OCI-LY3 (cell line): ENCODE results near the gene WHAMM.

ENCODE experiments used
- EZH2phosphoT487 ChIP-seq: fragments of 200-600 bp; shearing (Covaris generic); IDR thresholded peaks from 2 replicates; pipeline ENCODE4 v1.6.1; 2018; ENCODE audit warnings: antibody characterized with exemption, mixed run types, low read depth
- TF ChIP-seq, protein P1 (sequence below): fragments of 200-600, 300-600 bp; sonication (generic); IDR thresholded peaks from 2 replicates; pipeline ENCODE4 v1.5.1; 2014; ENCODE audit warnings: antibody characterized with exemption, low read length, low read depth

DNA sequence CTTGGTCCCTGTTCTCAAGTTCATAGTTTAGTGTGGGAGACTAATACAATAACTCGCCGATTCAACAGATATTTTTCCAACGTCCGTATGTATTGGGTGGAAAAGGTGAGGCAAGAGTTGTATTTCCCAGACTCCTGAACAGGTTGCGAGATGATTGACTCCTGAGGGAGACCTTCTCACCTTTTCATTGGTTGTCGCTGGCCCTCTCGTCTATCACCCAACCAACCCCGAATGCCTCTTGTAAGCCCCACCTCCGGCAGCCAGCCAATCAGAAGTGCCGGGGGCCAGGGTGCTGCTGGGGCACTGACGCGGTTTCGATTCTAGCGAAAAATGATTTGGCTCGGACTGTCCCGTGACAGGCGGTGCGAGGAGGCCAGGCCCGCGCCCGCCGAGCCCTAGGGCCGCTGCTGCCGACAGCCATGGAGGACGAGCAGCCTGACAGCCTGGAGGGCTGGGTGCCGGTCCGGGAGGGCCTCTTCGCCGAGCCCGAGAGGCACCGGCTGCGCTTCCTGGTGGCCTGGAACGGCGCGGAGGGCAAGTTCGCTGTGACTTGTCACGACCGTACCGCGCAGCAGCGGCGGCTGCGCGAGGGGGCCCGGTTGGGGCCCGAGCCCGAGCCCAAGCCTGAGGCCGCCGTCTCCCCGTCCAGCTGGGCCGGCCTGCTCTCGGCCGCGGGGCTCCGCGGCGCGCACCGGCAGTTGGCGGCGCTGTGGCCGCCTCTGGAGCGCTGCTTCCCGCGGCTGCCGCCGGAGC lies at the start of gene WHAMM:
- TF ChIP-seq, protein P1, sequence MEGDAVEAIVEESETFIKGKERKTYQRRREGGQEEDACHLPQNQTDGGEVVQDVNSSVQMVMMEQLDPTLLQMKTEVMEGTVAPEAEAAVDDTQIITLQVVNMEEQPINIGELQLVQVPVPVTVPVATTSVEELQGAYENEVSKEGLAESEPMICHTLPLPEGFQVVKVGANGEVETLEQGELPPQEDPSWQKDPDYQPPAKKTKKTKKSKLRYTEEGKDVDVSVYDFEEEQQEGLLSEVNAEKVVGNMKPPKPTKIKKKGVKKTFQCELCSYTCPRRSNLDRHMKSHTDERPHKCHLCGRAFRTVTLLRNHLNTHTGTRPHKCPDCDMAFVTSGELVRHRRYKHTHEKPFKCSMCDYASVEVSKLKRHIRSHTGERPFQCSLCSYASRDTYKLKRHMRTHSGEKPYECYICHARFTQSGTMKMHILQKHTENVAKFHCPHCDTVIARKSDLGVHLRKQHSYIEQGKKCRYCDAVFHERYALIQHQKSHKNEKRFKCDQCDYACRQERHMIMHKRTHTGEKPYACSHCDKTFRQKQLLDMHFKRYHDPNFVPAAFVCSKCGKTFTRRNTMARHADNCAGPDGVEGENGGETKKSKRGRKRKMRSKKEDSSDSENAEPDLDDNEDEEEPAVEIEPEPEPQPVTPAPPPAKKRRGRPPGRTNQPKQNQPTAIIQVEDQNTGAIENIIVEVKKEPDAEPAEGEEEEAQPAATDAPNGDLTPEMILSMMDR, result 0 out of 2 replicates have a peak, but pooled peaks have one; percentile 15
- TF ChIP-seq EZH2phosphoT487, result no peak
